K562 (cell line): ENCODE results near the gene TMEM120A. TPM values are rescaled to one million over a fixed set of nuclear protein-coding genes. Genes with fewer than 3 reads are reported as not detected.

Experiments
- CEBPB ChIP-seq: fragments of 450-650 bp; IDR thresholded peaks from 2 replicates; pipeline ENCODE4 v1.6.1; 2016; ENCODE audit warnings: missing genetic modification characterization, missing compliant biosample characterization
- ETV6 ChIP-seq, 3 experiments: fragments of 150-350 bp in 1 of 3; sonication (generic) in 1 of 3; formaldehyde crosslinking in 1 of 3; IDR thresholded peaks; 2 replicates each; pipeline versions ENCODE4 v1.6.1 to v1.8.0; 2014 to 2022; ENCODE audit warnings: borderline replicate concordance in 2 of 3, low read depth in 2 of 3, antibody characterized with exemption in 1 of 3, low read length in 1 of 3, mild to moderate bottlenecking in 1 of 3, missing genetic modification reagents in 1 of 3
- GABPA ChIP-seq: fragments of 200-800 bp; sonication (Bioruptor generic); conservative IDR thresholded peaks from 2 replicates; pipeline ENCODE4 v1.6.1; 2016; ENCODE audit warnings: low read depth, missing genetic modification characterization, missing compliant biosample characterization
- KLF13 ChIP-seq: fragments of 450-650 bp; IDR thresholded peaks from 2 replicates; pipeline ENCODE4 v1.6.1; 2016; ENCODE audit warnings: missing genetic modification characterization, low read depth, mild to moderate bottlenecking, missing compliant biosample characterization, moderate library complexity, borderline replicate concordance
- NEUROD1 ChIP-seq: fragments of 150-350 bp; IDR thresholded peaks from 2 replicates; pipeline ENCODE4 v1.6.1; 2014; ENCODE audit warnings: borderline replicate concordance, low read length, low read depth; ENCODE audit not compliant: partially characterized antibody
- ZNF589 ChIP-seq: fragments of 200-800 bp; sonication (Bioruptor generic); IDR thresholded peaks from 2 replicates; pipeline ENCODE4 v1.6.1; 2016; ENCODE audit warnings: low read depth, missing genetic modification characterization, missing compliant biosample characterization
- polyA plus RNA-seq, 8 experiments: library from polyadenylated mRNA; depleted of rRNA in 4 of 8; stranded (reverse) in 5 of 8; unstranded in 3 of 8; fragments of >200 nt; fragmentation: Nextera tagmentation in 2 of 8; fragmentation: Illumina TruSeq in 1 of 8; extraction: Ambion mirVana in 2 of 8; extraction: Trizol in 1 of 8; gene quantifications; 2 replicates each; pipeline versions ENCODE4 v1.2.1 to v1.2.3, GENCODE V29; 2011 to 2014; ENCODE audit warnings: inconsistent platforms in 1 of 8, missing spikeins in 1 of 8
- total RNA-seq, 7 experiments: library from RNA; depleted of rRNA in 6 of 7; stranded (reverse); fragments of >200 nt in 6 of 7; fragmentation: Illumina TruSeq in 2 of 7; extraction: Trizol in 2 of 7; gene quantifications; 2 replicates each; pipeline versions ENCODE4 v1.2.1 to v1.2.3, GENCODE V29; 2011 to 2021; ENCODE audit warnings: low replicate concordance in 1 of 7
- TF ChIP-seq, protein P1 (sequence below), 2 experiments: fragments of 450-650 bp; formaldehyde crosslinking in 1 of 2; IDR thresholded peaks; 2 replicates each; pipeline versions ENCODE4 v1.4.0 to v1.6.1; 2014 to 2020; ENCODE audit warnings: mild to moderate bottlenecking in 2 of 2, borderline replicate concordance in 1 of 2, low read depth in 1 of 2
- TF ChIP-seq, protein P2 (sequence below), 2 experiments: fragments of 450-650 bp; IDR thresholded peaks; 2 replicates each; pipeline ENCODE4 v1.6.1; 2016; ENCODE audit warnings: mild to moderate bottlenecking in 2 of 2, borderline replicate concordance in 1 of 2, low read depth in 1 of 2, moderate library complexity in 1 of 2

TMEM120A gene
- total and polyA plus RNA-seq, 9 of the 15 experiments (the other 6 are each of a cell fraction or from before 2014, with no cell fraction given), result 2.3 to 90.2 (median 22.9) TPM

DNA sequence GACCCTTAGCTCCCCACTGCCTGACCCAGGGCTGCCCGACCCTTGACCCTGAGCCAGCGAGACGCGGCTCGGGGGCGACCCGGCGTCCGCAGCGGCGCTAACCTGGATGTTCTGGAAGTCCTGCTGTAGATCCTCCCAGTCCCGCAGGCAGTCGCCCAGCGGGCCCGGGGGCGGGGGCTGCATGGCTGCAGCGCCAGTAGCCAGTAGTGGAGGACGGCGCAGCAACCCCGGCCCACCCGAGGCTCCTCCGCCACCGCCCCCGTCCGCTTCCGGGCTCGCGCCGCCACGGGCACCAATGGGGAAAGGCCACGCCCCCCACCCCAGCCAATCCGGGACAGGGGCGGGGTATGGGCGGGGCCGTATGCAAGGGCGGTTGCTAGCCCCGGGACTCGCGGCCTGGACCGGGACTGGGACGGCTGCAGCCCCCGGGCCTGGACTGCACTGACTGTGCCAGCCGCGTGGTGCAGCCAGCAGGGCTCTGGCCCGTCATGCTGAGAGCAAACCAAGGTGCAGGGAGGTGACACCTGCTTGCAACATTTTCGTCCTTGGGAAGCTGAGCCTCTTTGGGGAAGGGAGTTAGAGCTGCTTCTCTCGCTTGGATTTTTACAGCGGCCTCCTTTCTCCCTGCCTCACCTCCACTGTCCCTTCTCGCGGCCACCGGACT is at the start of gene TMEM120A (continued):
- TF ChIP-seq, protein P1, sequence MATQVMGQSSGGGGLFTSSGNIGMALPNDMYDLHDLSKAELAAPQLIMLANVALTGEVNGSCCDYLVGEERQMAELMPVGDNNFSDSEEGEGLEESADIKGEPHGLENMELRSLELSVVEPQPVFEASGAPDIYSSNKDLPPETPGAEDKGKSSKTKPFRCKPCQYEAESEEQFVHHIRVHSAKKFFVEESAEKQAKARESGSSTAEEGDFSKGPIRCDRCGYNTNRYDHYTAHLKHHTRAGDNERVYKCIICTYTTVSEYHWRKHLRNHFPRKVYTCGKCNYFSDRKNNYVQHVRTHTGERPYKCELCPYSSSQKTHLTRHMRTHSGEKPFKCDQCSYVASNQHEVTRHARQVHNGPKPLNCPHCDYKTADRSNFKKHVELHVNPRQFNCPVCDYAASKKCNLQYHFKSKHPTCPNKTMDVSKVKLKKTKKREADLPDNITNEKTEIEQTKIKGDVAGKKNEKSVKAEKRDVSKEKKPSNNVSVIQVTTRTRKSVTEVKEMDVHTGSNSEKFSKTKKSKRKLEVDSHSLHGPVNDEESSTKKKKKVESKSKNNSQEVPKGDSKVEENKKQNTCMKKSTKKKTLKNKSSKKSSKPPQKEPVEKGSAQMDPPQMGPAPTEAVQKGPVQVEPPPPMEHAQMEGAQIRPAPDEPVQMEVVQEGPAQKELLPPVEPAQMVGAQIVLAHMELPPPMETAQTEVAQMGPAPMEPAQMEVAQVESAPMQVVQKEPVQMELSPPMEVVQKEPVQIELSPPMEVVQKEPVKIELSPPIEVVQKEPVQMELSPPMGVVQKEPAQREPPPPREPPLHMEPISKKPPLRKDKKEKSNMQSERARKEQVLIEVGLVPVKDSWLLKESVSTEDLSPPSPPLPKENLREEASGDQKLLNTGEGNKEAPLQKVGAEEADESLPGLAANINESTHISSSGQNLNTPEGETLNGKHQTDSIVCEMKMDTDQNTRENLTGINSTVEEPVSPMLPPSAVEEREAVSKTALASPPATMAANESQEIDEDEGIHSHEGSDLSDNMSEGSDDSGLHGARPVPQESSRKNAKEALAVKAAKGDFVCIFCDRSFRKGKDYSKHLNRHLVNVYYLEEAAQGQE (IDR thresholded peaks at IDR 0.05; ENCODE audit: borderline replicate concordance), result no peak
- TF ChIP-seq, protein P1 (CRISPR knock-in tag; IDR thresholded peaks at IDR 0.05; ENCODE audit: low read depth), result peak; percentile 44; the same call in 1 of the 2 replicates
- peak; percentile 65 for TF ChIP-seq NEUROD1
- TF ChIP-seq ETV6 (IDR thresholded peaks at IDR 0.05; ENCODE audit: borderline replicate concordance in 1 of 2, low read depth in 2 of 2, low read length in 1 of 2), result no peak
- TF ChIP-seq ETV6 (CRISPR knock-in tag; IDR thresholded peaks at IDR 0.05; ENCODE audit: borderline replicate concordance), result no peak
- TF ChIP-seq CEBPB (tag), result no peak
- TF ChIP-seq KLF13 (tag), result no peak
- no peak for TF ChIP-seq ZNF589
- TF ChIP-seq, protein P2, sequence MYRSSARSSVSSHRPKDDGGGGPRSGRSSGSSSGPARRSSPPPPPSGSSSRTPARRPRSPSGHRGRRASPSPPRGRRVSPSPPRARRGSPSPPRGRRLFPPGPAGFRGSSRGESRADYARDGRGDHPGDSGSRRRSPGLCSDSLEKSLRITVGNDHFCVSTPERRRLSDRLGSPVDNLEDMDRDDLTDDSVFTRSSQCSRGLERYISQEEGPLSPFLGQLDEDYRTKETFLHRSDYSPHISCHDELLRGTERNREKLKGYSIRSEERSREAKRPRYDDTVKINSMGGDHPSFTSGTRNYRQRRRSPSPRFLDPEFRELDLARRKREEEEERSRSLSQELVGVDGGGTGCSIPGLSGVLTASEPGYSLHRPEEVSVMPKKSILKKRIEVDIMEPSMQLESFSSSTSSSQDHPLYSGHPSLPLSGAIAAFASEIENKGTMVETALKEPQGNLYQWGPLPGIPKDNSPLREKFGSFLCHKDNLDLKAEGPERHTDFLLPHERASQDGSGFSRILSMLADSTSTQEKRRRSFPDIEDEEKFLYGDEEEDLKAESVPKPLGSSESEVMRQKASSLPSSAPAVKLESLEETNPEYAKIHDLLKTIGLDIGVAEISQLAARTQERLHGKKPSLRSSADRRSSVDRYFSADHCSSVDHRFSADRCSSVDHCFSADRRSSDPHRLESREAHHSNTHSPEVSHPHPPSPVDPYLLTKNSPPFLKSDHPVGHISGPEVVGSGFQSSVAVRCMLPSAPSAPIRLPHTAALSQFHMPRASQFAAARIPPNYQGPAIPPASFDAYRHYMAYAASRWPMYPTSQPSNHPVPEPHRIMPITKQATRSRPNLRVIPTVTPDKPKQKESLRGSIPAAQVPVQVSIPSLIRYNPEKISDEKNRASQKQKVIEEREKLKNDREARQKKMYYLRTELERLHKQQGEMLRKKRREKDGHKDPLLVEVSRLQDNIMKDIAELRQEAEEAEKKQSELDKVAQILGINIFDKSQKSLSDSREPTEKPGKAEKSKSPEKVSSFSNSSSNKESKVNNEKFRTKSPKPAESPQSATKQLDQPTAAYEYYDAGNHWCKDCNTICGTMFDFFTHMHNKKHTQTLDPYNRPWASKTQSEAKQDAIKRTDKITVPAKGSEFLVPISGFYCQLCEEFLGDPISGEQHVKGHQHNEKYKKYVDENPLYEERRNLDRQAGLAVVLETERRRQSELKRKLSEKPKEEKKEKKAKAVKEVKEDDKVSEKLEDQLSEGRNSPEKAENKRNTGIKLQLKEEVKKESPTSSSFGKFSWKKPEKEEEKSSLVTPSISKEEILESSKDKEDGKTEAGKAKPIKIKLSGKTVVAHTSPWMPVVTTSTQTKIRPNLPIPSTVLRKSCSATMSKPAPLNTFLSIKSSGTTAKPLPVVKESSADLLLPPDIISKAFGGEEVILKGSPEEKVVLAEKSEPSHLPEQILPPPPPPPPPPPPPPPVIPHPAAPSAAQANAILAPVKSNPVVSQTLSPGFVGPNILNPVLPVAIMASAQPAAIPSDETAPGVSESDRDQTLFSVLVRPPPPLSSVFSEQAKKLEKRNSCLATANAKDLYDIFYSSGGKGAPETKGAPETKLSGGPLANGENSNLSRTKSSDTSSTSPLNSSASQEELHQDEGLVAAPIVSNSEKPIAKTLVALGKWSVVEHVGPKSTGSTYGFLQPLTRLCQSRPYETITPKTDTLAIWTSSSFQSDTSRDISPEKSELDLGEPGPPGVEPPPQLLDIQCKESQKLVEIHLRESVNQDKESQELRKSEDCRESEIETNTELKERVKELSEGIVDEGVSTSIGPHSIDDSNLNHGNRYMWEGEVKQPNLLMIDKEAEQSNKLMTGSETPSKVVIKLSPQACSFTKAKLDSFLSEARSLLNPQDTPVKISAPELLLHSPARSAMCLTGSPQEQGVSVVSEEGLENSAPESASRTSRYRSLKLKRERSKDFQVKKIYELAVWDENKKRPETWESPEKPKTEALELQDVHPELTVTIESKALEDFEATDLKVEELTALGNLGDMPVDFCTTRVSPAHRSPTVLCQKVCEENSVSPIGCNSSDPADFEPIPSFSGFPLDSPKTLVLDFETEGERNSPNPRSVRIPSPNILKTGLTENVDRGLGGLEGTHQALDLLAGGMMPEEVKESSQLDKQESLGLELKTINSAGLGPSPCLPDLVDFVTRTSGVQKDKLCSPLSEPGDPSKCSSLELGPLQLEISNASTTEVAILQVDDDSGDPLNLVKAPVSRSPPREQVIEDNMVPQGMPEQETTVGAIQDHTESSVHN (IDR thresholded peaks at IDR 0.05; ENCODE audit: borderline replicate concordance in 1 of 2, low read depth in 1 of 2), result no peak
- peak; percentile 77 for TF ChIP-seq GABPA (tag)
